H1 (cell line): ENCODE results near the gene HMGB1. TPM values are rescaled to one million over a fixed set of nuclear protein-coding genes. Genes with fewer than 3 reads are reported as not detected.

Experiments used
- CTCF ChIA-PET: fragments of 300-600 bp; sonication (Branson Sonifier 250); formaldehyde crosslinking; loops from one replicate; lab custom pipeline; 2021; ENCODE audit not compliant: partially characterized antibody; lab: Charles Lee
- POLR2A ChIA-PET: fragments of 300-600 bp; sonication (Branson Sonifier 250); formaldehyde crosslinking; loops from one replicate; lab custom pipeline; 2021; ENCODE audit warnings: inconsistent platforms; ENCODE audit not compliant: partially characterized antibody; lab: Charles Lee
- DNase-seq, 2 experiments: peaks; one replicate each; pipeline versions ENCODE4 v3.0.0 to v3.0.0-alpha.2; 2010 to 2022; ENCODE audit warnings: low spot score in 2 of 2, low read depth in 1 of 2, mixed read lengths in 1 of 2
- FAIRE-seq: peaks from 2 replicates; lab custom pipeline; 2011; peaks lifted over from hg19 to GRCh38; lab: Jason Lieb, UNC
- H2AFZ ChIP-seq: 2 replicates; pipeline ENCODE4 v1.8.1; 2012; ENCODE audit warnings: low read length, inconsistent platforms
- H2AK5ac ChIP-seq: 2 replicates; pipeline ENCODE4 v1.6.1; 2013; ENCODE audit warnings: low read depth, low read length
- H2BK120ac ChIP-seq: replicated peaks from 2 replicates; pipeline ENCODE3; 2013; ENCODE audit warnings: low read depth, low read length, inconsistent platforms
- H2BK12ac ChIP-seq: 2 replicates; pipeline ENCODE4 v1.6.1; 2013; ENCODE audit warnings: low read depth, low read length
- H2BK15ac ChIP-seq: 2 replicates; pipeline ENCODE4 v1.6.1; 2013; ENCODE audit warnings: low read length
- H2BK20ac ChIP-seq: 2 replicates; pipeline ENCODE4 v1.6.1; 2013; ENCODE audit warnings: low read length
- H2BK5ac ChIP-seq: 2 replicates; pipeline ENCODE4 v1.6.1; 2013; ENCODE audit warnings: low read depth, low read length
- H3K14ac ChIP-seq: 2 replicates; pipeline ENCODE4 v1.6.1; 2013; ENCODE audit warnings: inconsistent platforms; ENCODE audit not compliant: insufficient read length
- H3K18ac ChIP-seq: 2 replicates; pipeline ENCODE4 v1.6.1; 2013; ENCODE audit warnings: low read length; ENCODE audit errors: extremely low read depth
- H3K23ac ChIP-seq: 2 replicates; pipeline ENCODE4 v1.6.1; 2013; ENCODE audit warnings: inconsistent platforms; ENCODE audit not compliant: insufficient read length
- H3K23me2 ChIP-seq: 2 replicates; pipeline ENCODE4 v1.6.1; 2013; ENCODE audit warnings: low read depth, low read length
- H3K27ac ChIP-seq: 2 replicates; pipeline ENCODE4 v1.6.1; 2011; ENCODE audit warnings: low read depth, low read length, inconsistent platforms
- H3K27me3 ChIP-seq, 4 experiments: replicated peaks in 1 of 4; 1 replicate in 1 of 4; 2 replicates in 3 of 4; pipeline versions ENCODE4 v1.6.1 to v1.8.1; 2011 to 2013; ENCODE audit warnings: low read length in 3 of 4, mild to moderate bottlenecking in 3 of 4, inconsistent platforms in 2 of 4, mixed read lengths in 2 of 4, moderate library complexity in 1 of 4; ENCODE audit not compliant: control insufficient read depth in 3 of 4, insufficient read depth in 3 of 4; ENCODE audit errors: extremely low read depth in 1 of 4
- H3K36me3 ChIP-seq, 4 experiments: 2 replicates each; pipeline versions ENCODE4 v1.6.1 to v1.8.1; 2011 to 2013; ENCODE audit warnings: mild to moderate bottlenecking in 4 of 4, low read length in 3 of 4, moderate library complexity in 2 of 4, control low read depth in 1 of 4, inconsistent platforms in 1 of 4; ENCODE audit not compliant: insufficient read depth in 4 of 4, control insufficient read depth in 2 of 4
- H3K4ac ChIP-seq: replicated peaks from 2 replicates; pipeline ENCODE3; 2013; ENCODE audit warnings: low read length, low read depth, mixed read lengths, inconsistent platforms; ENCODE audit not compliant: insufficient read length
- H3K4me1 ChIP-seq, 4 experiments: replicated peaks in 1 of 4; 1 replicate in 1 of 4; 2 replicates in 3 of 4; pipeline versions ENCODE4 v1.6.1 to v1.8.1; 2011 to 2013; ENCODE audit warnings: low read length in 3 of 4, inconsistent platforms in 2 of 4, mixed read lengths in 1 of 4; ENCODE audit not compliant: insufficient read depth in 4 of 4, control insufficient read depth in 3 of 4
- H3K4me2 ChIP-seq, 2 experiments: 2 replicates each; pipeline versions ENCODE4 v1.6.1 to v1.8.1; 2011 to 2013; ENCODE audit warnings: low read depth in 2 of 2, low read length in 2 of 2, control low read depth in 1 of 2, inconsistent platforms in 1 of 2, mild to moderate bottlenecking in 1 of 2; ENCODE audit not compliant: insufficient read depth in 1 of 2
- H3K4me3 ChIP-seq, 4 experiments: fragments of 200-600, 300-600 bp in 1 of 4; sonication (generic), shearing (Covaris generic), sonication (Bioruptor Twin) in 1 of 4; 2 replicates each; pipeline versions ENCODE4 v1.5.1 to v1.8.1; 2011 to 2016; ENCODE audit warnings: low read length in 4 of 4, low read depth in 3 of 4, control low read depth in 2 of 4, inconsistent platforms in 2 of 4, mild to moderate bottlenecking in 2 of 4, mixed read lengths in 1 of 4, moderate library complexity in 1 of 4; ENCODE audit not compliant: insufficient read depth in 2 of 4; ENCODE audit errors: extremely low read depth in 1 of 4
- H3K56ac ChIP-seq: replicated peaks from 2 replicates; pipeline ENCODE3; 2013; ENCODE audit warnings: low read depth, mild to moderate bottlenecking, mixed read lengths, low read length, inconsistent platforms; ENCODE audit not compliant: insufficient read length
- H3K79me1 ChIP-seq: 2 replicates; pipeline ENCODE4 v1.6.1; 2013; ENCODE audit warnings: low read depth, low read length, control low read depth
- H3K79me2 ChIP-seq, 2 experiments: 2 replicates each; pipeline versions ENCODE4 v1.6.1 to v1.8.1; 2012 to 2013; ENCODE audit warnings: low read length in 2 of 2, mild to moderate bottlenecking in 2 of 2, inconsistent platforms in 1 of 2; ENCODE audit not compliant: insufficient read depth in 2 of 2, control insufficient read depth in 1 of 2
- H3K9ac ChIP-seq, 4 experiments: replicated peaks in 1 of 4; 1 replicate in 1 of 4; 2 replicates in 3 of 4; pipeline versions ENCODE4 v1.6.1 to v1.8.1; 2011 to 2013; ENCODE audit warnings: low read depth in 3 of 4, low read length in 3 of 4, control low read depth in 2 of 4, mild to moderate bottlenecking in 2 of 4, moderate library complexity in 2 of 4, inconsistent platforms in 1 of 4; ENCODE audit errors: extremely low read depth in 1 of 4
- H3K9me3 ChIP-seq, 2 experiments: 2 replicates each; pipeline versions ENCODE4 v1.6.1 to v1.8.1; 2012 to 2013; ENCODE audit warnings: mild to moderate bottlenecking in 2 of 2, moderate library complexity in 2 of 2, control low read depth in 1 of 2, inconsistent platforms in 1 of 2, low read depth in 1 of 2, low read length in 1 of 2, mixed read lengths in 1 of 2; ENCODE audit not compliant: insufficient read depth in 2 of 2
- H4K20me1 ChIP-seq, 2 experiments: replicated peaks in 1 of 2; 2 replicates each; pipeline versions ENCODE3 to v1.8.1; 2011 to 2013; ENCODE audit warnings: inconsistent platforms in 2 of 2, low read length in 2 of 2, mild to moderate bottlenecking in 1 of 2; ENCODE audit not compliant: insufficient read depth in 2 of 2, control insufficient read depth in 1 of 2
- H4K5ac ChIP-seq: 2 replicates; pipeline ENCODE4 v1.6.1; 2013; ENCODE audit warnings: low read length, low read depth, mixed read lengths, inconsistent platforms; ENCODE audit not compliant: insufficient read length
- H4K8ac ChIP-seq: 2 replicates; pipeline ENCODE4 v1.8.0; 2013; ENCODE audit warnings: mild to moderate bottlenecking, moderate library complexity, low read length, inconsistent platforms; ENCODE audit not compliant: insufficient read depth; ENCODE audit errors: extremely low read depth
- H4K91ac ChIP-seq: replicated peaks from 2 replicates; pipeline ENCODE3; 2013; ENCODE audit warnings: low read length, mixed read lengths, inconsistent platforms; ENCODE audit not compliant: insufficient read length
- ATF2 ChIP-seq: IDR thresholded peaks from 2 replicates; pipeline ENCODE4 v1.6.1; 2012; ENCODE audit warnings: low read length, inconsistent platforms
- BACH1 ChIP-seq: IDR thresholded peaks from 2 replicates; pipeline ENCODE4 v1.6.1; 2012; ENCODE audit warnings: low read length, improper control_type of control experiment
- BCL11A ChIP-seq, 2 experiments: IDR thresholded peaks; one replicate each; pipeline ENCODE4 v1.6.1; 2011; ENCODE audit warnings: low read depth in 2 of 2, low read length in 2 of 2, mild to moderate bottlenecking in 2 of 2
- CBX8 ChIP-seq: fragments of 300-800, 300-1000 bp; sonication (generic); IDR thresholded peaks from 2 replicates; pipeline ENCODE4 v1.7.1; 2016; ENCODE audit warnings: low read depth, low read length, borderline replicate concordance
- HDAC2 ChIP-seq, 2 experiments: fragments of 300-600 bp in 1 of 2; sonication (generic) in 1 of 2; IDR thresholded peaks; 2 replicates each; pipeline ENCODE4 v1.6.1; 2011 to 2012; ENCODE audit warnings: low read depth in 2 of 2, low read length in 2 of 2, mild to moderate bottlenecking in 2 of 2, moderate library complexity in 2 of 2, borderline replicate concordance in 1 of 2, inconsistent platforms in 1 of 2
- RXRA ChIP-seq: IDR thresholded peaks from 2 replicates; pipeline ENCODE4 v1.6.1; 2011; ENCODE audit warnings: low read depth, mild to moderate bottlenecking, low read length, moderate library complexity; ENCODE audit not compliant: insufficient read depth
- TCF12 ChIP-seq: IDR thresholded peaks from 2 replicates; pipeline ENCODE4 v1.6.1; 2011; ENCODE audit warnings: low read depth, mild to moderate bottlenecking, low read length
- ZNF274 ChIP-seq: IDR thresholded peaks from 2 replicates; pipeline ENCODE4 v1.7.0; 2012; ENCODE audit warnings: low read length, borderline replicate concordance; ENCODE audit errors: extremely low read depth
- WGBS, 2 experiments: shearing (Covaris generic) in 1 of 2; methylation state at CpG; one replicate each; pipeline versions ENCODE4 v1.1.6 to v1.1.7; 2013 to 2015; ENCODE audit warnings: low lambda C conversion rate in 2 of 2, mixed read lengths in 2 of 2, inconsistent platforms in 1 of 2, low coverage in 1 of 2, missing lambda C conversion rate in 1 of 2; ENCODE audit not compliant: insufficient replicate concordance in 2 of 2, insufficient coverage in 1 of 2, insufficient read length in 1 of 2; ENCODE audit errors: extremely low coverage in 1 of 2, missing lambda C conversion rate in 1 of 2; 5-methylcytosine and 5-hydroxymethylcytosine counted together
- polyA plus RNA-seq, 7 experiments: library from polyadenylated mRNA; depleted of rRNA in 3 of 7; stranded (reverse) in 5 of 7; unstranded in 2 of 7; fragments of >200 nt in 5 of 7; fragments of 200-250 nt in 2 of 7; gene quantifications; 1 replicate in 5 of 7; 2 replicates in 1 of 7; 4 replicates in 1 of 7; pipeline versions ENCODE4 v1.2.1 to v1.2.3, GENCODE V29; 2011 to 2013; ENCODE audit warnings: missing spikeins in 2 of 7, mixed read lengths in 2 of 7
- total RNA-seq: library from RNA; stranded (reverse); fragmentation: NEBNext Ultra II Directional; extraction: Animal tissue kit (Norgen Biotek cat#: 25700); gene quantifications from 2 replicates; pipeline ENCODE4 v1.2.1, GENCODE V29; 2021
- TF ChIP-seq, protein P1 (sequence below): IDR thresholded peaks from 2 replicates; pipeline ENCODE4 v1.6.1; 2012; ENCODE audit warnings: inconsistent platforms

Gene HMGB1
- total and polyA plus RNA-seq, 2 of the 8 experiments (the other 6 are each of a cell fraction or from before 2014, with no cell fraction given): 123 to 776 TPM

DNA sequence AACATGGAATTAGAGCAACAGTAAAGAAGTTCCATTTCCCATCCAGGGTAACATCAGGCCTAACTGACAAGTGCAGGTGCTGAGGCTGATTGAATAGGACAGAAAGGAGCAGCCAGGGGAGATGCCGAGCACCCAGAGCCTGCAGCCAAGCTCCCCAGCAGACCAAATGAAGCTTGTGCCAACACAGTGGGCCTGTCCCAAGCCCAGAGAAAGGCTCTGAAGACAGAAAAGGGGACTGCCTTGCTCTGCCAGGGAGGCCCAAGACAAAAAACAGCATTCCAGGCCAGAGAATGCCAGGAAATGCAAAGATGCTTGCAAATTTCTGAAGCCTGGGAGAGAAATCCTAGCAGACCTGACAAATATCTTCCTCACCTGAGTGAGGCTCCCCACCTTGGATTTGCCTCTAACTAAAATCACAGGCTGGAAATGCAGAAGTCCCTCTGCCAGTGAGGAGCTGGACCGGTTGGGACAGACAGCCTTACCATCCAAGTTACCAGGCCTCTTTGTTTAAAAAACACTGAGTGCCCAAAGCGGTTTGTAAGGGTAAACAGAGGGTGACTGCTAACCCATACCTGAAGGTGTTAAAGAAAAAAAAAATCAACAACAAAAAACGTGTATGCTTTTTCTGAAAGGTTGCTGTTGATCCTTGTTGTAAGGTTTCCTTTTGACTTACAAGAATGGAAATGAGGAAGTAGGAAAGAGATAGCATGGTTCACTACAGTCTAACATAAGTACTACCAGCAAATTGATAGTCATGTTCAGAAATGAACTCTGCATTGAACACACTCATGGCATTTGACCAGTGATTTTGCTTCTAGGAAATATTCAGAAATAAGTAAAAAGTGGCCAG lies 11.8 kb upstream of the HMGB1 start:
- no peak overlapping the region for H3K4ac ChIP-seq
- no peaks in the 10 kb centered on the region for H3K79me2 ChIP-seq
- H3K4me3 ChIP-seq: no peak overlapping the region
- no peak overlapping the region for H2AK5ac ChIP-seq
- no peaks in the 10 kb centered on the region for H4K20me1 ChIP-seq
- DNase-seq (peak in 1 of 2 experiments; percentile 53), FAIRE-seq (peak; percentile 13)
- H3K23ac ChIP-seq: no peak overlapping the region
- no peak overlapping the region for H4K8ac ChIP-seq
- no peak overlapping the region for H4K91ac ChIP-seq
- H3K56ac ChIP-seq: no peak overlapping the region
- no peak overlapping the region for H2BK20ac ChIP-seq
- H2BK5ac ChIP-seq: no peak overlapping the region
- ChIA-PET CTCF (interaction anchor here (0.7 to 1.3 kb wide), 3 partner anchors 71 to 567 kb away, joined by 3 to 4 read pairs (median 3); no protein-coding TSS in a partner anchor), POLR2A (interaction anchor here (6.4 kb wide), 1 partner anchor 12 kb away, joined by 53 read pairs; the partner anchor contains the start of gene HMGB1)
- H3K27me3 ChIP-seq: no peaks in the 10 kb centered on the region
- H2BK15ac ChIP-seq: no peak overlapping the region
- H3K4me2 ChIP-seq: peak overlapping the region in 1 of 2 experiments; percentile 29; a peak in 1 of 4 replicates
- peak overlapping the region; percentile 13; the same call in 1 of the 2 replicates for H3K27ac ChIP-seq
- H2BK120ac ChIP-seq: no peak overlapping the region
- H3K9me3 ChIP-seq: no peaks in the 10 kb centered on the region
- H3K14ac ChIP-seq: no peak overlapping the region
- H3K9ac ChIP-seq: no peak overlapping the region
- no peaks in the 10 kb centered on the region for H3K36me3 ChIP-seq
- WGBS, 2 experiments: 23% methylated on average over 4 of the region's 4 CpGs; no CpG with 5 or more reads in 1 of the 2 experiments
- H3K23me2 ChIP-seq: no peaks in the 10 kb centered on the region
- no peaks in the 10 kb centered on the region for H3K79me1 ChIP-seq
- peak overlapping the region; percentile 82; the same call in 1 of the 2 replicates for H2AFZ ChIP-seq
- no peak overlapping the region for H3K18ac ChIP-seq
- H4K5ac ChIP-seq: no peak overlapping the region
- H2BK12ac ChIP-seq: peak overlapping the region; percentile 42; the same call in 1 of the 2 replicates
- peaks cover 0 to 11% (median 1%) of the 10 kb centered on the region in 4 experiments; a peak in 2 of 7 replicates for H3K4me1 ChIP-seq
- TF ChIP-seq TCF12 (no peak), HDAC2 (IDR thresholded peaks at IDR 0.05; ENCODE audit: borderline replicate concordance in 1 of 2, low read depth in 2 of 2, low read length in 2 of 2) (no peak), ZNF274 (no peak), ATF2 (no peak), BCL11A (IDR thresholded peaks at IDR 0.05; ENCODE audit: low read depth in 2 of 2, low read length in 2 of 2) (no peak), BACH1 (no peak), CBX8 (no peak), RXRA (no peak)
- TF ChIP-seq, protein P1, sequence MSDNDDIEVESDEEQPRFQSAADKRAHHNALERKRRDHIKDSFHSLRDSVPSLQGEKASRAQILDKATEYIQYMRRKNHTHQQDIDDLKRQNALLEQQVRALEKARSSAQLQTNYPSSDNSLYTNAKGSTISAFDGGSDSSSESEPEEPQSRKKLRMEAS: no peak
